IPS-11a (cell line): ENCODE results near the gene ZIM2.

Experiments used
- H3K4me3 ChIP-seq: one replicate; pipeline ENCODE4 v1.5.1; 2013; ENCODE audit warnings: low read depth, low read length, control low read depth

ZIM2 gene

DNA sequence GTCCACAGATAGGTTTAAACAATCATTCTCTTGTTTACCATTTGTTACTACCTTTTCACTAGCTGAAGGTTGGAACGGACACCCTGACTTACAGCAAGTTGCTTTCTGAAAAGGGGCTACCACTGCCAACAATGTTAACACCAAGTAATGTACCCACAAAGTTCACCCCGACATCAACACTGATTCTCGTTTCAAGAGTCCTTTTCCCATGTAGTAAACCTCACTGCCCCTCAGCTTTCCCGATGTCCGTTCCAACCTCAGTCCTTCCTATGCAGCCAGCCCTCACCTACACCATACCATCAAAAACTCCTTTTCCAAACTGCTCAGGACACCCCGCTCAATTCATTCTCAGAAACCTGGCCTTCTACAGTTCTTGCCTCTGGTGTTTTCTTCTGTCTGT lies 29.0 kb downstream of the ZIM2 start:
- no peak overlapping the region for H3K4me3 ChIP-seq

- H3K4me3 ChIP-seq: no peak overlapping the region
These were observed 30.3 kb downstream of the ZIM2 start for GRCh38 chr19:56810260-56810659.

DNA sequence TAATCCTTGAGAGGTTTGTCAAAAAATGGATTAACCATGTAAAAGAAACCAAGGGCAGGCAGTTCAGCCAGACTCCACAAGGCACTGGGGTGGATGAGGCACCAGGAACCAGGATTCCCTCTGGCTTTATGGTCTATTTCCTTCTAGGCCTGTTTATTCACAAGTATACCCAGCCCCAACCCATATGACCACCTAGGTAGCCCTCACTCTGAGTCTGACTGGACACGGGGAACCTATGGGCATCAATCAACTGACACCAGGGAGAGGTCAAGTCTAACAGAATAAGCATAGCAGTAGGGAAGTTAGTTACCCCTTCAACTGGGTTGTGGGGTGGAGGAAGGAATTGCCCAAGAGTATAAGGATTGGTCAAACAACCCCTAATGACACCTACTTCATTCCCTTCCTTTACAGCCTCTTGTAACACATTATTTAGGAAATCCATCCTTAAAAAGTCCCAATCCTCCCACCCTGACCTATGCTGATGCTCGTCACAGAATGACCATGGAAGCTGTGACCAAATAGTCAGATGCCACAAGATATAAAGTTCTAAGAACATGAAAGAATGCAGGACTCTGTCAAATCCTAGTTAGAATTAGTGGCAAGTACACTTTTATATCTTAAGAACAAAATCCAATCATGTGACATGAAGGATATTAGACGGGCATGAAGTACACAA lies 31.7 kb downstream of the ZIM2 start:
- H3K4me3 ChIP-seq: no peak overlapping the region

DNA sequence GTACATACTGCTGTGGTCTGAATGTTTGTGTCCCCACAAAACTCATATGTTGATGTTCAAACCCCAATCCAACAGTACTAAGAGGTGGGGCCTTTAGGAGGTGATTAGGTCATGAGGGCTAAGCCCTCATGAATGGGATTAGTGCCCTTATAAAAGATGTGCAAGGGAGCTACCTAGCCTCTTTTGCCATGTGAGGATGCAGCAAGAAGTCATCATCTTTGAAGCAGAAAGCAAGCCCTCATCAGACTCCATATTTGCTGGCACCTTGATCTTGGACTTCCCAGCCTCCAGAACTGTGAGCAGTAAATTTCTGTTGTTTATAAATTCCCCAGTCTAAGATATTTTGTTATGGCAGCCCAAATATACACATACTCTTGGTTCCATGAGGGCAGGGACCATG lies 33.9 kb downstream of the ZIM2 start:
- no peak overlapping the region for H3K4me3 ChIP-seq

GRCh38 chr19:56778351-56778750 lies 62.2 kb downstream of the ZIM2 start:
- H3K4me3 ChIP-seq: no peak overlapping the region

DNA sequence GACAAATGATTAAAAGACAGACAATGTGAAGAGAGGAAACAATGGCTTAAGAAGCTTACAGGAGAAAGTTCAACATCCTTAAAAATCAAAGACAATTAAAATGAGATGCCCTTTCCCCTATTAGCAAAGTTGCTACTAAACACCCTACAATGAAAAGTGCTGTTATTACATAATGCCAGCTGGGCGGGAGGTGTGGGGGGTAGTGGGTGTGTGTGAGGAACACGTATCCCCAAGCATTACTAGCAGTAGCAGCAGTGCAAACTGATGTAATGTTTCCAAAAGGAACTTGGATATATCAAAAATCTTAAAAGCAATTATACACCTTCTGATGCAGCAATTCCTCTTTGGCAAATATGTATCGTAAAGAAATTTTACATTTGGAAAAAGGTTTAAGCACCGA lies 70.9 kb downstream of the ZIM2 start:
- no peak overlapping the region for H3K4me3 ChIP-seq

- peak overlapping the region; percentile 5 for H3K4me3 ChIP-seq
These were observed 75.4 kb downstream of the ZIM2 start for GRCh38 chr19:56765137-56765536.

- H3K4me3 ChIP-seq: no peak overlapping the region
These were observed 76.3 kb downstream of the ZIM2 start for GRCh38 chr19:56764196-56764695.

- H3K4me3 ChIP-seq: no peak overlapping the region
These were observed 79.7 kb downstream of the ZIM2 start for GRCh38 chr19:56760842-56761241.

GRCh38 chr19:56759531-56759930 lies 81.0 kb downstream of the ZIM2 start:
- no peak overlapping the region for H3K4me3 ChIP-seq

- no peak overlapping the region for H3K4me3 ChIP-seq
These were observed 89.4 kb downstream of the ZIM2 start for GRCh38 chr19:56751078-56751489.

DNA sequence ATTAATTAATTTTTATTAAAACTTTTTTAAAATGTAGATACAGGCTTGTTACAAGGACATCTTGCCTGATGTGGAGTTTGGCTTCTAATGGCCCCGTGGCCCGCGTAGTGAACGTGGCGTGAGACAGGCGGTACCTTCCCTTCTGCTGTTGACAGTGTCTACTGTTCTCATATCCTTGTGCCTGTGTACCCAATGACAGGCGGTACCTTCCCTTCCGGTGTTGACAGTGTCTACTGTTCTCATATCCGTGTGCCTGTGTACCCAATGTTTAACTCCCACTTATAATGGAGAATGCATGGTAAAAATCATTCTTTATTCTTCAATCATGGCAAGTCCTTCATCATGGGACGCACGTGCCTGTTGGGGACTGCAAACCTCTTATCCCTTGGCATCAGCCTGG lies 89.9 kb downstream of the ZIM2 start:
- no peak overlapping the region for H3K4me3 ChIP-seq

DNA sequence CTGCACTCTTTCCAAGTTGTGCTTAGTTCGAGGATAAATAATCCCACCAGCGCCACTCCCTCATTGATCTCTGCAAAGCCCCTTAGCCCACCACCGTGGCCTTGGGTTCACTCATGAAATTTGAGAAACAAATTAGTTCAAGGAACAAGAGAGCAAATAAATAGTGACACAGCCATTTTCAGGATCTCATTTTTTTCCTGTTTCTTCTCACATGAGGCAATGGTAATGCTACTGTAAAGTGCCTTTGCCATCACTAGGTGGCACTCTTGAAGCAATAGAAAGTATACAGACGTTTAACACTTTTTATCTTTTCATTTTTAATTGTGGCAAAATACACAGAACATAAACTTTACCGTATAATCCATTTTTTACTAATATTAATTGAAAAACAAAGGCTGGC lies 92.1 kb downstream of the ZIM2 start:
- H3K4me3 ChIP-seq: no peak overlapping the region

GRCh38 chr19:56746367-56746766 lies 94.2 kb downstream of the ZIM2 start:
- no peak overlapping the region for H3K4me3 ChIP-seq

GRCh38 chr19:56740501-56740900 lies 100.0 kb downstream of the ZIM2 start:
- H3K4me3 ChIP-seq: no peak overlapping the region

DNA sequence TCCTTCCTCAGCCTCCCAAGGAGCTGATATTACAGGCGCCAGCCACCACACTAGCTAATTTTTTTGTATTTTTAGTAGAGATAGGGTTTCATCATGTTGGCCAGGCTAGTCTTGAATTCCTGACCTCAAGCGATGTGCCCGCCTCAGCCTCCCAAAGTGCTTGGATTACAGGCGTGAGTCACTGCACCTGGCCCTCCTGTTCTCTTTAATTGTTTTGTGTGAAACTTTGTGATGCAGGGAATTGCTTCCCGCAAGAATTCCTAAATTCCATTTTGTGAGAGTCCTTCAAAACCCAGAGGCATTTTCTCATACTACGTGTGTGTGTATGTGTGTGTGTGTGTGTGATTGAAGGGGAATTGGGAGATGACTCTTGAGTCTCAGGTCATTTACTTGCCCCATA lies 104.0 kb downstream of the ZIM2 start:
- H3K4me3 ChIP-seq: no peak overlapping the region

GRCh38 chr19:56732976-56733375 lies 107.5 kb downstream of the ZIM2 start:
- no peak overlapping the region for H3K4me3 ChIP-seq

DNA sequence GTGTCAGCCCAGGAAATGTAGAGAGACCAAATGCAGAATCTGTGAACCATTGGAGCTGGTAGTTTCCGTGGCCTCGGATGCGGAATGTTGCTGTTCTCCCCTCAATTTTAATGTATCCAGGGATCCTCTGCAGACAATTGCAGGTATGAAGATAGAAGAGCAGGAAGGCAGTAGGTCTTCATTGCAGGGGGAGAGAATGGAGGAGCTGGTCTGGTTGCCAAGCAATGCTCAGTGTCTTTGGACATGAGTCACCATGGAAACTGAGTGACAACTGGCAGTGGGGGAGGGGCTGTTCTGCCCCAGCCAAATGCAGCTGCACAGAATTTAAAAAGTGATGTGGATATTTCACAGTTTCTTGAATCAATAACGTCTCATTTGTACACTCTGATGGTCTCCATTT lies 112.8 kb downstream of the ZIM2 start:
- no peak overlapping the region for H3K4me3 ChIP-seq

- H3K4me3 ChIP-seq: no peak overlapping the region
These were observed 114.6 kb downstream of the ZIM2 start for GRCh38 chr19:56725829-56726424.
